DMS79 (cell line): ENCODE results near the gene C1orf185.
A peak's percentile ranks its signal among the peaks of the same experiment; 100 is the strongest.
"Not testable (repeated sequence)": the region's sequence is repeated elsewhere in the genome, so short reads cannot be mapped to it uniquely, and the experiment has no call there.

Source experiments
- DNase-seq: peaks from one replicate; lab custom pipeline; 2025; lab: John Stamatoyannopoulos, UW

The C1orf185 gene

GRCh38 chr1:51101976-51102375, at the start of gene C1orf185:
Gene C1orf185 (plus strand): TSS chr1:51102228. CDS start chr1:51102234, 6 bp downstream.
- DNase-seq = no peak

- DNase-seq = no peak
Measured at GRCh38 chr1:51058858-51059257, 43.2 kb upstream of the C1orf185 start.

DNA sequence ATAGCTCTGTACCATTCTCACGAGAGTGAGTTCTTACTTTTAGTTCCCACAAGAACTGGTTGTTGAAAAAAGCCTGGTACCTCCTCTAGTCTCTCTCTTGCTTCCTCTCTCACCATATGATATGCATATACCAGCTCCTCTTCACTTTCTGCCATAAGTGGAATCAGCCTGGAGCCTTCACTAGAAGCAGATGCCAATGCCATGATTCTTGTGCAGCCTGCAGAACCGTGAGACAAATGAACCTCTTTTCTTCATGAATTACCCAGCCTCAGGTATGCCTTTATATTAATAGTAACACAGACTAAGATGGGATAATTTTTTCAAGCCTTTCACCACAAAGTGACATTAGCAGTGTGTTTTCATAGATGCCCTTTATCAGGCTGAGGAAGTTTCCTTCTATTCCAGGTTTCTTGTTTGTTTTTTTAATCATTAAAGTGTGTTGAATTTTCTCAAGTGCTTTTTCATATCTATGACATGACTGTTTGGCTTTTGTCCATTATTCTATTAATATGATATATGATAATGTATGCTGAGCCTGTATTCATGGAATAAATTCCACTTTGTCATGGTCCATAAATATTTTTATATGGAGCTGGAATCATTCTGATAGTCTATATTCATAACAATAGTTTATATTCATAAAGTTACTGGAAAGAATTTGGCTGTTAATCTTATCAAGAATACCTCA, 40.7 kb upstream of the C1orf185 start:
- DNase-seq = peak; percentile 50

DNA sequence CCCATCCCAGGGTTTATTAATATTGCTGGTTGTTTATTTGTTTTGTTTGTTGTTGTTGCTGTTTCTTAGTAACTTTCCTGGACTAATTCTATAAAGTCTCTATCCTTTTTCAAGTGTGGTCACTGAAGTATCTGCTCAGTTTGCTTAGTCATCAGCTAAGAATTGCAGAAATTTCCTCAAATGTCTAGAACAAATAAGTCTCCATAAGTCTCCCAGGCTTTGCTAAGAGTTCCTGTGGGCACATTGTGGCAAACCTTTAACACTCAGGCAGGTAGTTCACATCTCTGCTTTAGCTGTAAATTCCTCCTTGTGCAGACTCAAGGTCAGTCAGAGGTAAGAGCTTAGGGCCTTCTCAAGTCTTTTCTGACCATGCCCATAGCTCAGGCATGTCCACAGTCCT, 38.9 kb upstream of the C1orf185 start:
- DNase-seq = no peak

DNA sequence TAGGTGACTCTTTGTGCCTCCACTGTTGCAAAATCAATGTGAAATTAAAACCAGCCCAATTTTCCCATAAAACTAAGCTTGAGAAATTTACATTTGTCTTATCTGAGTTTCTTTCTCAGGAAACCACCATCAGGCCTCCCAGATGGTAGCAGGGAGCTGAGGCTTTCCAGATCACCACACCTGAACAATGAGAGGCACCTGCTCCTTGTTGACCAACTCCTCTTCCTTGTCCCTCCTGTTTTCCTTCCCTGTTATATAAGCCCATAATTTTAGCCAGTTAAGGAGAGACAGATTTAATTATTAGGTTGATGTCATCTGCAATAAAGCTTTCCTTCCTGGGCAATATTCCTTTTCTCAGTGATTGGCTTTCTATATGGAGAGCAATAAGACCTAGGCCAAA, 32.0 kb upstream of the C1orf185 start:
- DNase-seq = peak; percentile 32

DNA sequence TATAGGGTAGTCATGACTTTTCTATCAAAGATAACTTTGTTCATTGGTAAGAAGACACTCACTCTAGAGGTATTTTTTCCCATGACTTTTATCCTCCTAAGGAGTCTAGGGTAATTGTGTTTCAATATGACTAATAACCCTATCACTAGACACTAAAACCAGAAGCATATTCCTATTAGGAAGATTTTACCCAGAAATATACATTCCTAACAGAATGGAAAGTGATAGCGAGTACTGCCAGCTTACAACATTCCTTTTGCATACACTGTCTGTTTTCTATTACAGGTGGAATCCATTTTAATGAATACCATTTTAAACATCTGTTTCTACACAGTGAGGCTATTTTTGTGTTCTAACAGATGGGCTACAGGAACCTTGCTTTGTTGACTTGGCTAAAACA, 31.4 kb upstream of the C1orf185 start:
- no peak for DNase-seq

DNA sequence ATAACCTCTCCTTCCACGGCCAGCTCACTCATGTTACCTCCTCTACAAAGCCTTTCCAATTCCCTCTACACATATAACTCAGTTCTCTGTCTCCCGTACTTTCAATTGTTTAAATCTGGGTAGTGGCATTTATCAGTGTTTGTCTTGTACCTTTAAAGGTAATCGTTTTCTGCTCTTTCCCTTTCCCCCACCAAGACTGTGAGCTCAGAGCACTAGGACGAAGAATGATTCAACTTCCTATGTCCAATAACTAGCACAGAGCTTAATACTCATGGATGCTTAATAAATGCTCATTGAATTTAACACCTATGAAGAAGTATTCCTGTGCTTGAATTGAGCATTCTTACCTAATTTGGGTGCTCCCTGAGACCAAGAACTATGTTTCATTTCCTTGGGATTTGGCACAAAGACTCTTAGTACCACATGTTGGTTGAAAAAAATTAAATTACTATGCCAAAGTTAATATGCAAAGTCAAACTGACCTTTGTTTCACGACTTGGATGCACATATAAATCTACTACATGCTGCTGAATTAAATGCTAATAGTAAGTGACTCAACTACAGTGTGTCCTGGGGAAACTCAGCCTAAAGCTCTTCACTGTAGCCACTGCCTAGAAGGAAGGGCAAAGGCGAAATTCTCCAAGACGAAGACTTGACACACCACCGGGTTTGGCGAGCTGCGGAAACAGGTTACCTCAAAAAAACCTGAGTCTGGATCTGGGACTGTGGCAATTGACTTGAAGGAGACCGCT, 30.6 kb upstream of the C1orf185 start:
- DNase-seq = no peak

- DNase-seq = no peak
Measured at GRCh38 chr1:51072043-51072439, 30.0 kb upstream of the C1orf185 start.

- DNase-seq = no peak
Measured at GRCh38 chr1:51072651-51073050, 29.4 kb upstream of the C1orf185 start.

- peak; percentile 30 for DNase-seq
Measured at GRCh38 chr1:51073456-51073855, 28.6 kb upstream of the C1orf185 start.

DNA sequence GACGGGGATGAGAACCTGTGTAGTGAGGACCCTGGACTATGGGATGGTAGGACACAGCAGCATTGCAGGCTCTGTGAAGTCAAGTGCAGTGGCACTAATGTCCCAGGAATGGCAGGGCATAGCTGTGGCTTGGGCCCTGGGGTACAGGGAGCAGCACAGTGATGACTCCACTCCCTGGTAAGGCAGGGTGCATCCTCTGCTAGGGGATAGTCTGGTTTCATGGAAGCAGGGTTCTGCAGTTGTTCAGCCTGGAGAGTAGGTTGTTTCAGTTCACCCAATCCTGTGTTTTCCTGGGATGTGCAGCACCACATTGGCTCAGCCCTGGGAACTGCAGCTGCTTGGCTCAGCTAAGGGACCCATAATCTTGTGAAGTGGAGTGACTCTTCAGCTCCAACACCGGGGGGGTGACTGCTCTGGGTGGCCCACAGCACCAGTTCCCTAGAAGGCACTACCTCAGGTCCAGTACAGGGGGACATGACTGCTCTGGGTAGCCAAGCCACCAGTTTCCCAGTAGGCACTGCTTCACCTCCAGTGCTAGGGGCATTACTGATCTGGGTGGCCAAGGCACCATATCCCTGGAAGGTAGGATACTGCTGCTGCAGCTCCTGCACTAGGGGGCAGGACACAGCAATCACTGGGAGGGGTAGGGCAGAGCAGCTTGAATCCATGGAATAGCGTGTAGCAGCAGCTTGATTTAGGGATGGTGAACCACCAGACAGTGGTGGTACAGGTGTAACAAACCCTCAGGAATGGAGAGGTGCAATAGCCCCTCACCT, 15.3 kb upstream of the C1orf185 start:
- DNase-seq = no peak

GRCh38 chr1:51088474-51088873, 13.6 kb upstream of the C1orf185 start:
- no peak for DNase-seq

DNA sequence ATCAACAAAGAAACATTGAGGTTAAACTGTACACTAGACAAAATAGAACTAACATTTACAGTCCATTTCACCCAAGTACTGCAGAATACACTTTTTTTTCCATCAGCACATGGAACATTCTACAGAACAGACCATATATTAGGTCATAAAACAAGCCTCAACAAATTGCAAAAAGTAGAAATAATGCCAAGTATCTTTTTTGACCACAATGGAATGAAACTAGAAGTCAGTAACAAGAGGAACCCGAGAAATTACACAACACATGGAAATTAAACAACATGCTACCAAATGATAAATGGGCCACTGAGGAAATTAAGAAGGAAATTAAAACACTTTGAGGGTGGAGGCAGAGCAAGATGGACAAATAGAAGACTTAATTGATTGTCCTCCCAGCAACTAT, 8.4 kb upstream of the C1orf185 start:
- no peak for DNase-seq

DNA sequence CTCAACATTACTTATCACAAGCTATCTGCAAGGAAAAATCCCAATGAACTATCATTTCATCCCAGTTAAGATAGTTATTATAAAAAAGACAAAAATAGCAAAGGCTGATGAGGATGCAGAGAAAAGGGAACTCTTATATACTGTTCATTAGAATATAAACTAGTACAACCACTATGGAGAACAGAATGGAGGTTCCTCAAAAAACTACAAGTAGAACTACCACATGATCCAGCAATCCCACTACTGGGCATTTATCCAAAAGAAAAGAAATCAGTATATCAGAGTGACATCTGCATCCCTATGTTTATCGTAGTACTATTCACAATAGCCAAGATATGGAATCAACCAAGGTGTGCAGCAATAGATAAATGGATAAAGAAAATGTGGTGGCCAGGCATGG, 4.9 kb upstream of the C1orf185 start:
- DNase-seq = no peak

DNA sequence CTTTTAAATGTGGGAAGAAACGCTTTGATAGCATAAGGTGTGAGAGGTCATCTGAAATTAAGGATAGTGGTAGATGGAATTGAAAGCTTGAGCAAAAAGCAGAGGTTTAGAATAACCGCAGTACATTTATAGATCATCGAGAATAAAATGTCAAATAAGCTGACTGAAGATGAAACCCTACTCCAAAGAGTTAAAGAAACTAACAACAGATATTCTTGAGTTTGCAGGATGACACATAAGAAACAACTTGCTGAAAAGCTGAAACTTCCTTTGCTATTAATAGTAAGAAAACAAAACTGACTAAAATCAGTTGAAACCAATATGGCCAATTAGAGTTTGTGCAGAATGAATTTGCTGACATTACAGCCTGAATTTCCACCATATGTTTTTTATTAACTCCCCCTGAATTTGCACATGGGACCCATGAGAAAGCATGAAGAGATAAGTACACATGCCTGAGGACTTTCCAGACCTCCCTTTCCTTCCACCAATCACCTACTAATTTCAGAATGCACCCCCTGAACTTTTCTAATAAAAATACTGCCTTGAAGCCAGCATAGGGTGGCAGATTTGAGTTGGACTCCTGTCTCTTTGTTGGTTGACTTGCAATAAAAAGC, 1.7 kb upstream of the C1orf185 start:
- DNase-seq = no peak

DNA sequence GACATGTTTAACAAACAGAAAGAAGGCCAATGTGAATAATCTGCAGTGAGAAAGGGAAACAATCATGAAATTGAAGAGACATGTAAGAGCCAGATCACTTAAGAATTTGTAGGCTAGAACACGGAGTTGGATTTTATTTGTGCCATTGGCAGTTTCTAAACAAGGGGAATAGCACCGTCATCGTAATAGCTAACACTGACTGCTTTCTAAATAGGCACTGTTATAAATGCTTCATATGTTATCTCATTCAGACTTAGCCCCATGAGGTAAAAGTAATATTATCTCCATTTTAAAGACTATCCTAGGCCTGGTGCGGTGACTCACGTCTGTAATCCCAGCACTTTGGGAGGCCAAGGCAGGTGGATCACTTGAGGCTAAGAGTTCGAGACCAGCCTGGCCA, 12.1 kb downstream of the C1orf185 start:
- no peak for DNase-seq

- no peak for DNase-seq
Measured at GRCh38 chr1:51115714-51116404, 13.8 kb downstream of the C1orf185 start.

DNA sequence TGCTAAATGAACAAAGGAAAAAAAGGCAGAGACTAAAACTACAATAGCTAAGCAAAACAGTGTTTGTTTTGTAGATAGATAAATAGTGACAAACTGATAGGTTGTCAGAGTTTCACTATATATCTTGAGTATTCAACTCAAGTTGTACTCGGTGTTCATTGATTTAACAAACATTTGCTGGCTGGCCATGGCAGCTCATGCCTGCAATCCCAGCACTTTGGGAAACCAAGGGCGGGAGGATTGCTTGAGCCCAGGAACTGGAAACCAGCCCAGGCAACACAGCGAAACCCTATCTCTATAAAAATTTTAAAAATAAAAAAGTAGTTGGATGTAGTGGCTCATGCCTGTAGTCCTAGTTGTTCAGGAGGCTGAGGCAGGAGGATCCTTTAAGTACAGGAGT, 17.3 kb downstream of the C1orf185 start:
- DNase-seq = no peak

DNA sequence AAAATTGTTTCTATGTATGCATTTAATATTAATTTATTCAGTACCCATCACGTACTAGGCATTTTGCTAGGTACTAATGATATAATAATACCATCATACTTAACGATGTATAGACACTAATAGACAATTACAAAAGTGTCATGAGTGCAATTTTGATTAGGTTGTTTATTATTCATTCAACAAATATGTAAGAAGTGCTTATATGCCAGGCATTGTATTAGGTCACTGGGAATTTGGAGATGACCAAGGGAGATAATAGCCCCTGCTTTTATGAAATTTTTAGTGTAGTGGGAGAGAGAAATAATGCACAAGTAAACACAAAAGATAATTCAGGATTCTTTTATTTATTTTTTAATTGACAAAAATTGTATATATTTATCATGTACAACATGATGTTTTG, 18.6 kb downstream of the C1orf185 start:
- no peak for DNase-seq

- DNase-seq = not testable (repeated sequence)
Measured at GRCh38 chr1:51127152-51127551, 25.1 kb downstream of the C1orf185 start.

DNA sequence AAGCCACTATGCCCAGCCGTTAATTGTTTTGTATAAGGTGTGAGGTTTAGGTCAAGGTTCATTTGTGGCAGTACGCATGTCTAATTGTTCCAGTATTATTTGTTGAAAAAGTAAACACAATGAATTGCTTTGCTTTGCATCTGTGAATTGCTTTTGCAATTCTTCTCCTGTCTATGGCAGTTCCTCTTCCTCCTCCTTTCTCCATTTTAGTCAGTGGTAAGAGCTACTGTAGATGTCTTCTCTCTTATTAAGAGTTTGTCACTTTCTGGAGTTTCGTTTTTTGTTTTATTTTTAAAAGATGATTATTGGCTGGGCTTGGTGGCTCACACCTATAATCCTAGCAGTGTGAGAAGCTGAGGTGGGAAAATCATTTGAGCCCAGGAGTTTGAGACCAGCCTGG, 29.2 kb downstream of the C1orf185 start:
- DNase-seq = no peak

DNA sequence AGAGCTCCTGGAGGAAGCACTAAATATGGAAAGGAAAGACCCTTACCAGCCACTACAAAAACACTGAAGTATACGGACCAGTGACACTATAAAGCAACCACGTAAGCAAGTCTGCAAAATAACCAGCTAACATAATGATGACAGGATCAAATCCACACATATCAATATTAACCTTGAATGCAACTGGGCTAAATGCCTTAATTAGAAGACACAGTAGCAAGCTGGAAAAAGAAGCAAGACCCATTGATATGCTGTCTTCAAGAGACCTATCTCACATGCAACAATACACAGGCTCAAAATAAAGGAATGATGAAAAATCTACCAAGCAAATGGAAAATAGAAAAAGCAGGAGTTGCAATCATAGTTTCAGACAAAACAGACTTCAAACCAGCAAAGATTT, 31.0 kb downstream of the C1orf185 start:
- no peak for DNase-seq
